ENCODE measurements around the gene MBNL1.
"Not testable (repeated sequence)": the region's sequence is repeated elsewhere in the genome, so short reads cannot be mapped to it uniquely, and the experiment has no call there.

MBNL1 gene

GRCh38 chr3:152381881-152382295, 113.2 kb downstream of the MBNL1 start:
- H3K4me3 ChIP-seq (ENCODE audit: low read length) = no peak overlapping the region

GRCh38 chr3:152382312-152383135, 113.8 kb downstream of the MBNL1 start:
- no peak overlapping the region for H3K4me3 ChIP-seq (ENCODE audit: low read length)
- DNase-seq (ENCODE audit: low read depth, low spot score) = no peak

More at GRCh38 chr3:152381881-152382295, 113.2 kb downstream of the MBNL1 start:
- DNase-seq (ENCODE audit: low read depth, low spot score) = no peak

GRCh38 chr3:152383136-152383606, 114.4 kb downstream of the MBNL1 start:
- DNase-seq (ENCODE audit: low read depth, low spot score) = no peak
- no peak overlapping the region for H3K4me3 ChIP-seq (ENCODE audit: low read length)

- no peak overlapping the region for H3K4me3 ChIP-seq (ENCODE audit: low read length)
- DNase-seq (ENCODE audit: low read depth, low spot score) = no peak
These were observed 115.7 kb downstream of the MBNL1 start for GRCh38 chr3:152384412-152384811.

- H3K4me3 ChIP-seq (ENCODE audit: low read length) = no peak overlapping the region
- DNase-seq (ENCODE audit: low read depth, low spot score) = no peak
These were observed 117.0 kb downstream of the MBNL1 start for GRCh38 chr3:152385761-152386160.

- DNase-seq (ENCODE audit: low read depth, low spot score) = no peak
- H3K4me3 ChIP-seq (ENCODE audit: low read length) = no peak overlapping the region
These were observed 117.5 kb downstream of the MBNL1 start for GRCh38 chr3:152386208-152386607.

- H3K4me3 ChIP-seq (ENCODE audit: low read length) = no peak overlapping the region
These were observed 119.9 kb downstream of the MBNL1 start for GRCh38 chr3:152388631-152389030.

GRCh38 chr3:152389316-152389934, 120.7 kb downstream of the MBNL1 start:
- H3K4me3 ChIP-seq (ENCODE audit: low read length) = no peak overlapping the region
- DNase-seq (ENCODE audit: low read depth, low spot score) = no peak

More at GRCh38 chr3:152388631-152389030, 119.9 kb downstream of the MBNL1 start:
- DNase-seq (ENCODE audit: low read depth, low spot score) = no peak

- DNase-seq (ENCODE audit: low read depth, low spot score) = no peak
- H3K4me3 ChIP-seq (ENCODE audit: low read length) = no peak overlapping the region
These were observed 121.9 kb downstream of the MBNL1 start for GRCh38 chr3:152390647-152391046.

- H3K4me3 ChIP-seq (ENCODE audit: low read length) = no peak overlapping the region
- no peak for DNase-seq (ENCODE audit: low read depth, low spot score)
These were observed 122.9 kb downstream of the MBNL1 start for GRCh38 chr3:152391671-152392070.

GRCh38 chr3:152392272-152392880, 123.6 kb downstream of the MBNL1 start:
- no peak overlapping the region for H3K4me3 ChIP-seq (ENCODE audit: low read length)
- no peak for DNase-seq (ENCODE audit: low read depth, low spot score)

- H3K4me3 ChIP-seq (ENCODE audit: low read length) = no peak overlapping the region
- DNase-seq (ENCODE audit: low read depth, low spot score) = no peak
These were observed 125.5 kb downstream of the MBNL1 start for GRCh38 chr3:152394246-152394645.

GRCh38 chr3:152395764-152396163, 127.0 kb downstream of the MBNL1 start:
- DNase-seq (ENCODE audit: low read depth, low spot score) = no peak
- H3K4me3 ChIP-seq (ENCODE audit: low read length) = no peak overlapping the region

GRCh38 chr3:152396867-152397266, 128.1 kb downstream of the MBNL1 start:
- H3K4me3 ChIP-seq (ENCODE audit: low read length) = no peak overlapping the region
- no peak for DNase-seq (ENCODE audit: low read depth, low spot score)

- H3K4me3 ChIP-seq (ENCODE audit: low read length); DNase-seq (ENCODE audit: low read depth, low spot score): not testable (repeated sequence)
These were observed 128.6 kb downstream of the MBNL1 start for GRCh38 chr3:152397348-152397747.

GRCh38 chr3:152398495-152398894, 129.8 kb downstream of the MBNL1 start:
- no peak for DNase-seq (ENCODE audit: low read depth, low spot score)

GRCh38 chr3:152399374-152399773, 130.6 kb downstream of the MBNL1 start:
- no peak for DNase-seq (ENCODE audit: low read depth, low spot score)
- no peak overlapping the region for H3K4me3 ChIP-seq (ENCODE audit: low read length)

More at GRCh38 chr3:152398495-152398894, 129.8 kb downstream of the MBNL1 start:
- H3K4me3 ChIP-seq (ENCODE audit: low read length) = no peak overlapping the region

- DNase-seq (ENCODE audit: low read depth, low spot score) = no peak
- H3K4me3 ChIP-seq (ENCODE audit: low read length) = no peak overlapping the region
These were observed 132.2 kb downstream of the MBNL1 start for GRCh38 chr3:152400887-152401286.

GRCh38 chr3:152402695-152403451, 134.1 kb downstream of the MBNL1 start:
- no peak for DNase-seq (ENCODE audit: low read depth, low spot score)

More at GRCh38 chr3:152402695-152403451, 134.1 kb downstream of the MBNL1 start:
- H3K4me3 ChIP-seq (ENCODE audit: low read length) = no peak overlapping the region
